Duodenal mucosa (tissue), 2 donors: Measurements from ENCODE around the gene SSX4B.
"Not testable (repeated sequence)": the region's sequence is repeated elsewhere in the genome, so short reads cannot be mapped to it uniquely, and the experiment has no call there.

Experiments
- H3K27ac ChIP-seq: one replicate; pipeline ENCODE4 v1.7.0; 2013; ENCODE audit warnings: low read depth, low read length
- H3K27me3 ChIP-seq, 2 donors: one replicate each; pipeline ENCODE4 v1.7.0; 2013; ENCODE audit warnings: low read length in 2 of 2, control low read depth in 1 of 2; ENCODE audit not compliant: insufficient read depth in 2 of 2, control insufficient read depth in 1 of 2
- H3K36me3 ChIP-seq, 2 donors: one replicate each; pipeline ENCODE4 v1.7.0; 2013; ENCODE audit warnings: low read length in 2 of 2, control low read depth in 1 of 2; ENCODE audit not compliant: insufficient read depth in 2 of 2, control insufficient read depth in 1 of 2
- H3K4me1 ChIP-seq, 2 donors: one replicate each; pipeline ENCODE4 v1.7.0; 2013; ENCODE audit warnings: low read length in 2 of 2, control low read depth in 1 of 2; ENCODE audit not compliant: insufficient read depth in 2 of 2, control insufficient read depth in 1 of 2
- H3K4me3 ChIP-seq, 2 donors: one replicate each; pipeline ENCODE4 v1.7.0; 2013; ENCODE audit warnings: low read length in 2 of 2, low read depth in 1 of 2
- H3K9ac ChIP-seq, 2 donors: one replicate each; pipeline ENCODE4 v1.7.0; 2013; ENCODE audit warnings: low read length in 2 of 2, low read depth in 1 of 2
- H3K9me3 ChIP-seq, 2 donors: one replicate each; pipeline ENCODE4 v1.7.0; 2013; ENCODE audit warnings: low read length in 2 of 2, control low read depth in 1 of 2; ENCODE audit not compliant: control insufficient read depth in 1 of 2

Gene SSX4B

DNA sequence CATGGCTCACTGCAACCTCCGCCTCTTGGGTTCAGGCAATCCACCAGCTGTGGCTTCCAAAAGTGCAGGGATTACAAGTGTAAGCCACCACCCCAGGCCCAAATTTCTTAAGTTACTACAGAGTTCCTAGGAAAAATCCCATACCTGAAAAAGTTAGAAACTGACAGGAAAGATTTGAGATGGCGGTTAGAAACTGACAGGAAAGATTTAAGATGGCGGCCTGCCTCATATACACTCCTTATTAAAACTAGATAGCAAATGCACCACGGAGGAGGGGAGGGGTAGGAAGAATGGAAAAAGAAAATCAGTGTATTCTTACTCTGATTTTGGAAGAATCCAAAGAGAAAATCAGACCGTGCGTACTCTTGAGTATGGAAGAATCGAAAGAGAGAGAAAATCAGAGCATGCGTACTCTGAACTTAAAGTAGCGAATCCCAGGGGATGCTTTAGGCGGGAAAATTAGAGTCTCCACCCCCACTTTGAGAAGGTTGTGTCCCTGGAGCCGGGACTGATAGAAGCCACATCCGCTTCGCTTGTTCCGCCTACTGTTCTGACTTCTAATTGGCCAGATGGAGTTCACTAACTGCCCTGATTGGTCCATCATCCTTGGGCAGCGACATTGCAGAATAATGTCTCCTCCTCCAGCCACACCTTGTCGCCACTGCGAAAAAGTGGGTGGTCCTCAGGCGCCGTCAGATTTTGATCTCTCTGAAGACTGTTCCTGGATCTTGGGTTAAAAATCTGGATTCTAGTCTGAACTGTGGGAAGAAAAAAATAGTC, 55.3 kb downstream of the SSX4B start, which contains the start of gene SSX3:
TSS of gene SSX3 (minus strand) at position 389 of the 780 bp plus-strand sequence. CDS start 1,454 bp downstream, outside the sequence.
- H3K9me3 ChIP-seq, H3K4me1 ChIP-seq, H3K27ac ChIP-seq, H3K4me3 ChIP-seq, H3K9ac ChIP-seq, H3K36me3 ChIP-seq, H3K27me3 ChIP-seq: not testable (repeated sequence)
